Body of pancreas (tissue), 4 donors: ENCODE data around the gene STK17A. TPM values are rescaled to one million over a fixed set of nuclear protein-coding genes. Genes with fewer than 3 reads are reported as not detected.

Experiments used
- ATAC-seq: fragments of 150-250 bp; one replicate; pipeline ENCODE4 v1.9.1; 2016
- DNase-seq, 4 donors: peaks; one replicate each; pipeline ENCODE4 v3.0.0-alpha.2; 2019
- H3K27ac ChIP-seq, 4 donors: fragments of 200-600 bp; sonication (generic); 1 replicate in 3 of 4; 2 replicates in 1 of 4; pipeline versions ENCODE4 v1.5.1 to v1.6.1; 2016 to 2019; ENCODE audit warnings: mild to moderate bottlenecking in 1 of 4, mixed read lengths in 1 of 4, moderate library complexity in 1 of 4
- H3K27me3 ChIP-seq, 2 donors: fragments of 200-600 bp; sonication (generic); one replicate each; pipeline ENCODE4 v1.6.0; 2016; ENCODE audit warnings: mild to moderate bottlenecking in 1 of 2
- H3K36me3 ChIP-seq, 2 donors: fragments of 200-600 bp; sonication (generic); replicated peaks in 1 of 2; 2 replicates each; pipeline ENCODE4 v1.5.1; 2016; ENCODE audit warnings: low read depth in 2 of 2; ENCODE audit not compliant: insufficient read depth in 1 of 2
- H3K4me1 ChIP-seq: fragments of 200-600 bp; sonication (generic); one replicate; pipeline ENCODE4 v1.6.0; 2016
- H3K4me3 ChIP-seq, 2 donors: fragments of 200-600 bp; sonication (generic); 1 replicate in 1 of 2; 2 replicates in 1 of 2; pipeline ENCODE4 v1.5.1; 2016 to 2019
- H3K9me3 ChIP-seq, 3 donors: fragments of 200-600 bp; sonication (generic); 1 replicate in 2 of 3; 2 replicates in 1 of 3; pipeline ENCODE4 v1.5.1; 2016
- POLR2A ChIP-seq, 3 donors: fragments of 450-650 bp; IDR thresholded peaks; one replicate each; pipeline ENCODE4 v1.6.1; 2016; ENCODE audit warnings: antibody characterized with exemption in 3 of 3, mild to moderate bottlenecking in 2 of 3
- WGBS, 2 donors: methylation state at CpG; one replicate each; pipeline ENCODE4 v1.1.5; 2017; 5-methylcytosine and 5-hydroxymethylcytosine counted together
- intact Hi-C: fragments of 100-400 bp; cut with DNase I; formaldehyde crosslinking; loops from one replicate; pipeline ENCODE4 v1.15.1; 2023
- total RNA-seq, 2 donors: library from RNA; depleted of rRNA; stranded (reverse); fragments of >200 nt; gene quantifications; one replicate each; pipeline ENCODE4 v1.1.0, GENCODE V29; 2016
- TF ChIP-seq, protein P1 (sequence below), 7 experiments: fragments of 450-650 bp in 4 of 7; fragments of 200-600 bp in 3 of 7; sonication (generic) in 3 of 7; IDR thresholded peaks; one replicate each; pipeline ENCODE4 v1.5.1; 2016 to 2019; ENCODE audit warnings: antibody characterized with exemption in 7 of 7

Gene STK17A
- total RNA-seq, 2 donors from 2014 or later, result 8.6 to 18.7 TPM

DNA sequence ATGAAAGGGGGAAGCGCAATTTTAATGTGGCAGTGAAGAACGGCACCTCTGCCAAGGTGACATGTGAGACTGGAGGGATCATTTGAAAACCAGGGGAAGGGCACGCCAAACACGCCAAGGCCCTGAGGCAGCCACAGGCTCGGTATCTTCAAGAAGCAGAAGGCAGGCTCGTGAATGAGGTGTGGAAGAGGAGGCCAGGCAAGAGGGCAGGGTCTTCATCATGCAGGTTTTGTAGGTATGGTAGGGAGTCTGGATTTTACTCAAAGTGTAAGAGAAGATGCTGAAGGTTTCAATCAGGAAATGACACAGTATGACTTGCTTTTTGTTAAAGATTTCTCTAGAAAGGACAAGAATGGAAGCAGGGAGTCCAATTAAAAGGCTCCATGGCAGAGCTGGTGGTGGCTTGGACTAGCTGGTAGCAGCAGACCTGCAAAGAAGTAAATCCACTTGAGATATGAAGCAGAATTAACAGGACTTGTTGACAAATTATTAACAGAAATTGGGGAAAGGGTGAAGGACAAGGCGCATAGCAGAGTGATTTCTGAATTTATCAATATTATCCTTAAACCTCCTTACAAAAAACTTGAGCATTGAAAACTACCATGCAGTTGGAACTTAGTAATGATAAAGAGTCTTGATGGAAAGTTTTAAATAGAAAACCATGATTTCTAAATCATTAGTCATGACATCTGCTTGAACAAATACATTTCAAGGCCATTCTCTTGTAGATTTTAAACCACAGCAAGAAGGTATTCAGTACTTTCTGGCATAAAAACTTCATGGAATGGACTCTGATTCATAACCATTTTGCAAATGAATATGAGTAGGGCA is 76.0 kb downstream of the STK17A start:
- Histone ChIP-seq H3K27ac (peak overlapping the region; percentile 77 to 85 (median 80)), H3K4me1 (peaks cover 47% of the 10 kb centered on the region), H3K9me3 (no peaks in the 10 kb centered on the region), H3K27me3 (no peaks in the 10 kb centered on the region), H3K36me3 (no peaks in the 10 kb centered on the region), H3K4me3 (no peak overlapping the region)
- WGBS, 2 donors, result 24 to 40% methylated on average over 7 of the region's 7 CpGs
- TF ChIP-seq POLR2A (IDR thresholded peaks at IDR 0.05), result no peak
- TF ChIP-seq, protein P1, sequence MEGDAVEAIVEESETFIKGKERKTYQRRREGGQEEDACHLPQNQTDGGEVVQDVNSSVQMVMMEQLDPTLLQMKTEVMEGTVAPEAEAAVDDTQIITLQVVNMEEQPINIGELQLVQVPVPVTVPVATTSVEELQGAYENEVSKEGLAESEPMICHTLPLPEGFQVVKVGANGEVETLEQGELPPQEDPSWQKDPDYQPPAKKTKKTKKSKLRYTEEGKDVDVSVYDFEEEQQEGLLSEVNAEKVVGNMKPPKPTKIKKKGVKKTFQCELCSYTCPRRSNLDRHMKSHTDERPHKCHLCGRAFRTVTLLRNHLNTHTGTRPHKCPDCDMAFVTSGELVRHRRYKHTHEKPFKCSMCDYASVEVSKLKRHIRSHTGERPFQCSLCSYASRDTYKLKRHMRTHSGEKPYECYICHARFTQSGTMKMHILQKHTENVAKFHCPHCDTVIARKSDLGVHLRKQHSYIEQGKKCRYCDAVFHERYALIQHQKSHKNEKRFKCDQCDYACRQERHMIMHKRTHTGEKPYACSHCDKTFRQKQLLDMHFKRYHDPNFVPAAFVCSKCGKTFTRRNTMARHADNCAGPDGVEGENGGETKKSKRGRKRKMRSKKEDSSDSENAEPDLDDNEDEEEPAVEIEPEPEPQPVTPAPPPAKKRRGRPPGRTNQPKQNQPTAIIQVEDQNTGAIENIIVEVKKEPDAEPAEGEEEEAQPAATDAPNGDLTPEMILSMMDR (IDR thresholded peaks at IDR 0.05), result no peak
- ATAC-seq, result peak; percentile 92
- intact Hi-C loops, result no loop called here
- peak in 1 of 4 donors; percentile 24 for DNase-seq

DNA sequence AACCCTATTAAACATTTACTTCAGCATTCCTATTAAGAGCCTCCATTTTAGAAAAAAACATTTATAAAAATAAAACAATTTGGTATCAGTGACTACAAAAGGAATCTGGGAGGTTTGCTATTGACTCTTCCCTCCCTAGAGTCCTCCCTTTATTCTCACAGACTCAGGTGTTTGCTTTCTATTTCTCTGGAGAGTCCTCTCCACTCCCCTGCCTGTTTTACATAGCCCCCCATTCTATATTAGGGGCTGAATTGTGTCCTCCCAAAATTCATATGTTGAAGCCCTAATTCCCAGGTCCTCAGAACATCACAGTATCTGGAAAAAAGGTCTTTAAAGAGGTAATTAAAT is 76.6 kb downstream of the STK17A start:
- H3K27me3 ChIP-seq, result no peaks in the 10 kb centered on the region
- peaks cover 47% of the 10 kb centered on the region for H3K4me1 ChIP-seq
- peak overlapping the region; percentile 77 to 85 (median 80) for H3K27ac ChIP-seq
- no peak for DNase-seq
- no peaks in the 10 kb centered on the region for H3K9me3 ChIP-seq
- no peak overlapping the region for H3K4me3 ChIP-seq
- H3K36me3 ChIP-seq, result no peaks in the 10 kb centered on the region
- intact Hi-C loops, result no loop called here
- TF ChIP-seq POLR2A (IDR thresholded peaks at IDR 0.05), result no peak
- TF ChIP-seq, protein P1 (IDR thresholded peaks at IDR 0.05), result no peak
- ATAC-seq, result peak; percentile 57

DNA sequence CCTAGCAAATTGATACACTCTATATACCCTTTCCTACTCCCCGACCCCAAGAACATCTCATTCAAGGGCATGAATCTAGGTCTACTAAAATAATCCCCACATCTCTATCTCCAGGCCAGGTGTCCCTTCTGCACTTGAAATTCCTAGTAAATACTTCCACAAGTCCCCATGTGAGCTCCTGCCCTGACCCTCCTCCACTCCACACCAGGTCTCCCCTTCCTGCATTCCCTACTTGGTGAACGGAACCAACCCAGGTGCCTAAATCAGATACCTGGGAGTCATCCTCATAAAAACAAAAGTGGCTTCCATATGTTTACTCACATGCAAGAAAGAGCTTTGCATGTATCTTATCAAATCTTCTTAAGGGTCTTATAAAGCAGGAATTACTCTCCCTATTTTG is 77.2 kb downstream of the STK17A start:
- intact Hi-C loops, result no loop called here
- 64 to 67% methylated on average over 2 of the region's 2 CpGs for WGBS, 2 donors
- Histone ChIP-seq H3K27ac (peak overlapping the region; percentile 48 to 85 (median 79)), H3K27me3 (no peaks in the 10 kb centered on the region), H3K4me3 (no peak overlapping the region), H3K36me3 (no peaks in the 10 kb centered on the region), H3K9me3 (no peaks in the 10 kb centered on the region), H3K4me1 (peaks cover 47% of the 10 kb centered on the region)
- TF ChIP-seq POLR2A (IDR thresholded peaks at IDR 0.05), result no peak
- TF ChIP-seq, protein P1 (IDR thresholded peaks at IDR 0.05), result no peak
- DNase-seq (no peak), ATAC-seq (no peak)

DNA sequence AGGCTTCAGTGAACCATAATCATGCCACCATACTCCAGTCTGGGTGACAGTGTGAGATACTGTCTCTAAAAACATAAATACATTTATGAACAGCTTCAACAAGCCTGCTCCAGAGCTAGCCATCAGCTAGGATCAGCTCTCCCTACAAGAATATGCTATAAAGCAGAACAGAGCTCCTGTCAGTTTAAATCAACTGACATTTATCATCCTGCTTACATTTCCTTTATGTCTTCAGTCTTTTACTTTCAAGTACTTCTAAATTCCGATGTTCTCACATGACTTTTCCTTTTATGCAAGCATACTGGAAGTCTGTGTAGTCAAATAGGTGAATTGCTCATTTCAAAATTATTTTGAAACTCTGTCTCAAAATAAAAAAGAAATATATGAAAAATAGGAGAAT is 81.8 kb downstream of the STK17A start:
- H3K4me3 ChIP-seq, result no peak overlapping the region
- H3K36me3 ChIP-seq, result no peaks in the 10 kb centered on the region
- H3K9me3 ChIP-seq, result no peaks in the 10 kb centered on the region
- H3K27me3 ChIP-seq, result no peaks in the 10 kb centered on the region
- 0 to 32% methylated on average over 1 of the region's 1 CpG for WGBS, 2 donors
- TF ChIP-seq, protein P1 (IDR thresholded peaks at IDR 0.05), result no peak
- peaks cover 18% of the 10 kb centered on the region for H3K4me1 ChIP-seq
- no peak overlapping the region for H3K27ac ChIP-seq
- DNase-seq (no peak), ATAC-seq (no peak)
- intact Hi-C loops, result no loop called here

DNA sequence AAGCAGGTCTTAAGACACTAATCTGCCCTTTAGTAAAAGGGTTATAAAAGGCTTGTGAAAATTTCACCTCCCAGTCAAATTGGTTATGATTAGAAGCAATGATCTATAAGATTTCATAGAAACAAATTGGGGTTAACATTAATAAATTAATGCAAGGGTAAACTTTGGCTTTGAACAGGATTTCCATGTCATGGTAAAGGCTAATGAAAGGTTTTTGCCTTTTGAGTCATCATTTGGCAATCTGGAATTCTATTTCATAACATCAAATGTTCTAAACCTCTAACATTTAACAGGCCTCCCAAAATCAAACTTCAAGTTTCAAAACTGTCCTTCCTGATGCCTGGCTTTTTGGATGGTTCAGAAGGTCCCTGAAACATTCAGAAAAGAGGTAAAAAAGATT is 84.0 kb downstream of the STK17A start:
- intact Hi-C loops, result no loop called here
- H3K4me1 ChIP-seq, result peaks cover 21% of the 10 kb centered on the region
- ATAC-seq (no peak), DNase-seq (no peak)
- H3K36me3 ChIP-seq, result no peaks in the 10 kb centered on the region
- no peak overlapping the region for H3K4me3 ChIP-seq
- no peak overlapping the region for H3K27ac ChIP-seq
- TF ChIP-seq, protein P1 (IDR thresholded peaks at IDR 0.05), result no peak
- no peak for TF ChIP-seq POLR2A (IDR thresholded peaks at IDR 0.05)
- H3K27me3 ChIP-seq, result no peaks in the 10 kb centered on the region
- no peaks in the 10 kb centered on the region for H3K9me3 ChIP-seq
